GM21423 (cell line): ENCODE data around the gene MS4A8.
"Not testable (repeated sequence)": the region's sequence is repeated elsewhere in the genome, so short reads cannot be mapped to it uniquely, and the experiment has no call there.

Experiments
- ATAC-seq: cut with Tn5 transposase; IDR thresholded peaks from one replicate; pipeline ENCODE4 v1.9.1; 2021; ENCODE audit warnings: mild to moderate bottlenecking, moderate library complexity; ENCODE audit not compliant: unreplicated experiment

MS4A8 gene, protein sequence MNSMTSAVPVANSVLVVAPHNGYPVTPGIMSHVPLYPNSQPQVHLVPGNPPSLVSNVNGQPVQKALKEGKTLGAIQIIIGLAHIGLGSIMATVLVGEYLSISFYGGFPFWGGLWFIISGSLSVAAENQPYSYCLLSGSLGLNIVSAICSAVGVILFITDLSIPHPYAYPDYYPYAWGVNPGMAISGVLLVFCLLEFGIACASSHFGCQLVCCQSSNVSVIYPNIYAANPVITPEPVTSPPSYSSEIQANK

DNA sequence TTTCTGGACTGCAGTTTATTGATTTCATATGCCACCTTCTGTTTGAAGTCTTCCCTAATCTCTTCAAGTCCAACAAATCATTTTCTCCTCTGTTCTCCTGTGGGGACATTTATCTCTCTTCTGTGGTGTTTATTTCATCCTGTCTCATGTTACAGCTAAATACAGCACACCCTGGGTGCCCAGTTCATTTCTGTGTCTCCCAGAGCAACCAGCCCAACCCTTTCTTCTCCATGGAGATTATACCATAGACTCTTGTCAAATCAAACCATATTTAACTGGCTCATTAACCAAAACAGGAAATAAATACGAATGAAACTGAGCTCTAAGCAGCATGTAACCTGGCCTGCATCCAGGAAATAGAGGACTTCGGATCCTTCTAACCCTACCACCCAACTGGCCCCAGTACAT is at the start of gene MS4A8:
TSS of gene MS4A8 (plus strand) at position 329 of the 408 bp plus-strand sequence. CDS start 1,249 bp downstream, outside the sequence.
- ATAC-seq: no peak

DNA sequence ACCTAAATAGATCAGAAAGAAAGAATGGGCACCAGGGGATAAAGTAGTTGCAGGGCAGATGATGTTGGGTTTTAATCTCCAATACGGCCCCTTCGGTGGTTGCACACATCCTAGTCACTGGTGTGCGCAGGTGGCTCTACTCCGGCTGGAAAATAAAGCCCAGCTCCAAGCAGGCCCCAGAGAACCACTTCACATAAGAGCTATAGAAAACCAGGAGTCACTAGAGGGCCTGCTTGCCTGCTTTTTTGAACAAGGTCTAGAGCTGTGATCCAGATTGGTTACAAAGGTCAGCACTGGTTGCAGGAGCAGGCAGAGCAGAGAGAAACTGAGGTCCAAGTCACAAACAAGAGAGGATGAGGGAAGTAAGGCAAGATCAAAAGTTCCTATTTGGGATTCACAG is 41.5 kb upstream of the MS4A8 start:
- no peak for ATAC-seq

- no peak for ATAC-seq
Measured at GRCh38 chr11:60658409-60658808, 41.0 kb upstream of the MS4A8 start.

GRCh38 chr11:60672255-60672654 is 27.2 kb upstream of the MS4A8 start:
- no peak for ATAC-seq

DNA sequence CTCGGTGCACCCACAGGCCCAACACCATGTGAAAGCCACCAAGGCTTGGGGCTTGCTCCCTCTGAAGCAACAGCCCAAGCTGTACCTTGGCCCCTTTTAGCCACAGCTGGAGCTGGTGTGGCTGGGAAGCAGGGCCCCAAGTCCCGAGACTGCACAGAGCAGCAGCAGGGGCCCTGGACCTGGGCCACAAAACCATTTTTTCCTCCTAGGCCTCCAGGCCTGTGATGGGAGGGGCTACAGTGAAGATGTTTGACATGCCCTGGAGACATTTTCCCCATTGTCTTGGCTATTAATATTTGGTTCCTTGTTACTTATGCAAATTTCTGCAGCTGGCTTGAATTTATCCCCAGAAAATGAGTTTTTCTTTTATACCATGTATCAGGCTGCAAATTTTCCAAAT is 21.2 kb upstream of the MS4A8 start:
- ATAC-seq: not testable (repeated sequence)

DNA sequence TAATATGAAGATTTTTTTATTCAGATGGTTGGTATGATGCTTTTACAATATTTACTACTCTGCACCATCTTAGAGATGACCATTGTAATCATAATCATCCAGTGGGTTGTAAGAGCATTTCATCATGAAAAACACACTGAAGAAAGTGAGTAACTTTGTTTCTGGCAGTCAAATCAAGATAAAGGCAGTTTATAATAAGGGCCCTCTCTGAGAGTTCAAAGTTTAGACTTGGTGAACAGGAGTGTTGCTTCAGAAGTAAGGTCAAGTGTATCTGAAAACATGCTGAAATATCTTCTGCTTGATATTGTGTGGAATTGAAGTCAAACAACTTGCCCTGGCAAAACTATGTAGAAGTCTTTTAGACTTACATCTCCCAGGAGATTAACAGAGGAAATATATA is 19.5 kb upstream of the MS4A8 start:
- ATAC-seq: no peak

- no peak for ATAC-seq
Measured at GRCh38 chr11:60680455-60681119, 18.8 kb upstream of the MS4A8 start.

DNA sequence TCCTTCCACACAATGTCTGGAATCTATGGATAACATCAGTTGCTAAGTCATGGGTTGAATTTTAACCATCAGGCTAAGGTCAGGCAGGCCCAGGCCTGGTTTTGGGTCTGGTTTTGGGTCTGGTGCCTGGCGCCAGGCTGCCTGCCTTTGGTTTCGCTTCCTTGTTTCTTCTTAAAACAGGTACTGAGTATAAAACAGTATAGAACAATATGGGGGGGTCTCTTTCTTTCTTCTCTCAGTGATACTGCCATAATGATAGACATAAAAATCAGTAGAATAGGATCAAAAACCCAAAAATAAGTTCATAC is 14.9 kb upstream of the MS4A8 start:
- not testable (repeated sequence) for ATAC-seq

DNA sequence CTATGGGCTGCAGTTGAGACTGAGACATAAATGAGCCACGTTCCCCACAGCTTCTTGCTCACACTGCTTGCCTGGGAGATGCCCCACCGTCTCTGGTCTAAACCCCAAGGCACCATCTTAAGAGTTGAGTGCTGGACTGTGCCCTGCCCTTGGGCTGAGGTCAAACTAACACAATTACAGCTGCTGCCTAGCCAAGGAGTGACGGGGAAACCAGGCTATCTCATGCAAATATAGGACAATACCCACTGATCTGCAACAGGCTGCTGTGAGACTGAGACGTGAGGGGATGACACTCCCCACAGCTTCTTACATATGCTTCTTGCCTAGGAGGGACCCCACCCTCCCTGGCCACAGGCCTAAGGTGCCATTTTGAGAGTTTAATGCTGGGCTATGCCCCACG is 7.8 kb upstream of the MS4A8 start:
- no peak for ATAC-seq

DNA sequence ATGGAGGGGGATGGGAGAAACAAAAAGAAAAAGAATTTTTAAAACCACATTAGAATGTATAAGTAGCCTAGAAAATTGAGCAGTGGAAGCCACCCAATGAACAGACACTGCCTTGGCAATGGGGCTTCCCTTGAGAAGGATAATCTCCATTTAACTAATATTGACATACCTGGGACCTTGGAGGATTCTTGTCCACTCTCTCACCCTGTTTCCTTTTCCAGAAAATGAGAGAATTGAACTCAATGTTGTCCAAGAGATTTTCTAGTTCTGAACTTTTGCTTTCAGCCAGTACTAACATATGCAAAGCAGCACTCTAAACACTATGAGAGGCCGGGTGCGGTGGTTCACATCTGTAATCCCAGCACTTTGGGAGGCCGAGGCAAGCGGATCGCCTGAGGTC is 524 bp downstream of the MS4A8 start:
- no peak for ATAC-seq

DNA sequence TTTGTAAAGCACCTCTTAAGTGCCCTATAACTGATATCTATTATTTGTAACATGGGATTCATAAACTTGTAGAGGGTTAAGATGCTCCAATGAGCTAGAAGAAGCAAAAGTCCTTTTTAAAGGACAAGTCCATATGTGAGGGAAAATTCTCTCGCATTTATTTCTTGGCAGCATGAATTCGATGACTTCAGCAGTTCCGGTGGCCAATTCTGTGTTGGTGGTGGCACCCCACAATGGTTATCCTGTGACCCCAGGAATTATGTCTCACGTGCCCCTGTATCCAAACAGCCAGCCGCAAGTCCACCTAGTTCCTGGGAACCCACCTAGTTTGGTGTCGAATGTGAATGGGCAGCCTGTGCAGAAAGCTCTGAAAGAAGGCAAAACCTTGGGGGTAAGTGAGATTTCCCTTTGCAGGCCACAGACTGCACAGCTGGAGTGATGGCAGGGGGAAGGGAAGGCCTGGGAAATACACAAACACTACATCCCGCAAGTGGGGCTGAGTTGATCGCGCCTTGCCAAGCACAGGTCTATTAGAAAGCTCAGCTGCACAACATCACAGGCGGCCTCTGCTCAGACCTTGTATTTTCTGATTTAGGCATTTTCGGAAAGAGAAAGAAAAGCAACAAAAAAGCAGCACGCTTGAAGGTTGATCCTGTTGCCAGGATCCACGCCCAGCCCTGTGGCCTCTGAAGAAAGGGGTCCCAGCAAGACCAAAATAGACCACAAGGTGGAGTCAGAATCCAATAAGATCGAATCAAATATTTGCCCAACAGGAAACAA is 1.5 kb downstream of the MS4A8 start:
- ATAC-seq: no peak

DNA sequence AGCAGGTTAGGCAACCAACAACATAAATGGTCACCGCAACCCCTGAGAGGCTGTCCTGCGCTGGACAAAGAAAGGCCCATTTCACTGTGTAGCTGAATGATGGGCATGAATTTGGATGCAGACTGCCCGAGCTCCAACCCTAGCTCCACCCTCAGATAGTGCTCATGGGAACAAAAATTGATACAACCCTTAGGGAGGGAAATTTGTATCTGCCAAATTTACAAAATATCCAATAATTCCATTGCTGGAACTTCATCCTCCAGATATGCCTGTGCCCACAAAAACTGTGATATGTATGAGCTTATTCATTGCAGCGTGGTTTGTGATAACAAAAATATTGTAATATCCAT is 2.0 kb downstream of the MS4A8 start:
- ATAC-seq: no peak

- no peak for ATAC-seq
Measured at GRCh38 chr11:60703374-60703773, 4.0 kb downstream of the MS4A8 start.

DNA sequence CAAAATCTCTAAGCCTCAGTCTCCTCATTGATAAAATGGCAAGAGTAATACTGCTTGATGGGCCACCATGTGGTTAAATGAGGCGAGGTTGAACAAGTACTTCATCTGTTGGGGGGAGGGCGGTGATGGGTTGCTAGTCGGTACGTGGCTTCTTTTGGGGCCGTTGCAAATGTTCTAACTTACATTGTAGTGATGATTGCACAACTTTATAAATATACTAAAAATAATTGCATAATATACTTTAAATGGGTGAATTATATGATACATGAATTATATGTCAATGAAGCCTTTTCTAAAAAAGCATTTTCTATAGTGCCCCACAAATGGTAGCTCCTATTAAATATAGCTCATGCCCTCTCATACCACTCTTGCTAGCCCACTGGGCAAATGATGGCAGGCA is 6.5 kb downstream of the MS4A8 start:
- no peak for ATAC-seq

DNA sequence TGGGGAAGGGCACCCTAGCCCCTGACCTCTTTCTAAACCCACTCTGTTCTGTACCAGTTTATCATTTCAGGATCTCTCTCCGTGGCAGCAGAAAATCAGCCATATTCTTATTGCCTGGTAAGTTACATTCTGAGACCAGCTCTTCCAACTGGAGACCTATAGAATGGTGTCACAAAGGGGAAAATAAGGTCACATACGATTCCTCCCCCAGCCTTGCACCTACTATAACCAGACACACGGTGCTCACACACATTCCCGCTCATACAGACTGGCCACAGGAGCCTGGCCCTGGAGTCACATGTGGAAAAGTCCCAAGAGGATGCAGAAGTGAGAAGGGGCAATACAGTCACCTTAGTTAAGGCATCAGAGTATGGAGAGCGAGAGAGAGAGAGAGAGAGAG is 7.5 kb downstream of the MS4A8 start:
- no peak for ATAC-seq

DNA sequence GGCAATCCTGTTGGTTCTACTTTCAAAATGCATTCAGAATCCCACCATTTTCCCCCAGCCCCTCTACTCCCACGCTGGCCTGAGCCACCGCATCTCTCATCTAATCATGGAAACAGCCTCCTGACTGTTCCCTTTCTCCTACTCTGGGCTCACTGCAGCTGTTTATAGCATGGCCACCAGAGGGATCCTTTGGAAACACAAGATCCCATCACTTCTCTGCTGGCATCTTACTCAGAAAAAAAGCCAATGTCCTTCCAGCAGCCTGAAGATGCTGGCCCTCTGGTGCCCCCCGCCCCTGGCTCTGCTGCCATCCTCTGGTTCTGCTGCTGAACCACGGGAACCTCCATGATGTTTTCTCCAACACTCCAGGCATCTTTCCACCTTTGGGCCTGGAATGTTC is 11.1 kb downstream of the MS4A8 start:
- no peak for ATAC-seq

GRCh38 chr11:60711276-60711675 is 11.9 kb downstream of the MS4A8 start:
- ATAC-seq: no peak

DNA sequence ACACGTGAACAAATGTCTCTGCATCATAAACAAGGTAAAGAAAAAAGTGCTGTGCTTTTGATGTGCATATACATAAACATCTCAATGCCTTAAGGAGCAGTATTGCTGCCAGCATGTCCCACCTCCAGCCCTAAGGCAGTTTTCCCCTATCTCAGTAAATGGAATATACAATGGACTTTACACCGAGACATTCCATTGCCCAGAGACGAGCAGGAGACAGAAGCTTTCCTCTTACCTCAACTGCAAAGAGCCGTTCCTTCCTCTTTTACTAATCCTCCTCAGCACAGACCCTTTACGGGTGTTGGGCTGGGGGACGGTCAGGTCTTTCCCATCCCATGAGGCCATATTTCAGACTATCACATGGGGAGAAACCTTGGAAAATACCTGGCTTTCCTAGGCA is 14.0 kb downstream of the MS4A8 start:
- ATAC-seq: not testable (repeated sequence)

GRCh38 chr11:60717956-60718355 is 18.5 kb downstream of the MS4A8 start:
- ATAC-seq: no peak

GRCh38 chr11:60718524-60719316 is 19.3 kb downstream of the MS4A8 start:
- no peak for ATAC-seq

DNA sequence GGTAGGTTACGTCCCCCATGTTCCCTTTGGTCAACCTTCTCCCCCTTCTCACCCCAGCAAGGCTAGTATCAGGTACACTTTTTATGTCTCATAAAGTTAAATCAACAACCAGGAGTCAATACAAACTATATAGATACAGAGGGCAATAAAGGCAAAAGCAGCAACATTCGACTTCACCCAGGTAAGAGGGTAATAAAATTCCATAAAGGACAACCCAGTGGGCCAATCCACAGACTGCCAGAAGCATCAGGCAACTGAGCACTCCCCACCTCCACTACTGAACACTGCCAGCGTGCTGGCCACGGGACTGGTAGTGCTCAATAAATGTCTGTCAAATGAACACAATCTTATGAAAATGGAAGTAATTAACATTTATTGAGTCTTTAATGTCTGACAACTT is 20.0 kb downstream of the MS4A8 start:
- ATAC-seq: no peak
